Mesothelial cell of epicardium (in vitro differentiated cells): ENCODE results near the gene OCRL. TPM values are rescaled to one million over a fixed set of nuclear protein-coding genes. Genes with fewer than 3 reads are reported as not detected.
A peak's percentile ranks its signal among the peaks of the same experiment; 100 is the strongest.

Source experiments
- DNase-seq, 2 experiments: peaks; one replicate each; pipeline ENCODE4 v3.0.0; 2021; ENCODE audit warnings: low spot score in 2 of 2; ENCODE audit not compliant: unreplicated experiment in 2 of 2
- H3K27ac Mint-ChIP-seq: 2 replicates; pipeline ENCODE4 v1.8.0; 2021; ENCODE audit warnings: mixed read lengths
- H3K27me3 Mint-ChIP-seq: 2 replicates; pipeline ENCODE4 v1.8.0; 2021; ENCODE audit warnings: low read depth, mixed read lengths
- H3K36me3 Mint-ChIP-seq: 2 replicates; pipeline ENCODE4 v1.8.0; 2021; ENCODE audit warnings: mixed read lengths
- H3K4me1 Mint-ChIP-seq: 2 replicates; pipeline ENCODE4 v1.8.0; 2021; ENCODE audit warnings: mixed read lengths
- H3K4me3 Mint-ChIP-seq: 2 replicates; pipeline ENCODE4 v1.8.0; 2021; ENCODE audit warnings: mild to moderate bottlenecking, moderate library complexity, mixed read lengths
- H3K9me3 Mint-ChIP-seq: 2 replicates; pipeline ENCODE4 v1.8.0; 2021; ENCODE audit warnings: mixed read lengths
- CTCF ChIP-seq: fragments of 200-600 bp; sonication (generic); IDR thresholded peaks from one replicate; pipeline ENCODE4 v1.5.0; 2021; ENCODE audit warnings: antibody characterized with exemption; ENCODE audit not compliant: unreplicated experiment
- total RNA-seq: library from RNA; stranded (reverse); gene quantifications from 3 replicates; pipeline ENCODE4 v1.2.1, GENCODE V29; 2021

Gene OCRL
- 46.7 to 49.0 TPM (median 48.9 TPM) in 3 replicates for total RNA-seq

GRCh38 chrX:129540068-129540653 is at the start of gene OCRL:
OCRL (plus strand) TSS chrX:129540259; CDS start chrX:129540440, 181 bp downstream.
- Mint-ChIP-seq H3K4me3 (peak within 1 kb of the TSS; percentile 74), H3K4me1 (peaks cover 14% of the 10 kb centered on the region), H3K36me3 (no peaks in the 10 kb centered on the region), H3K27ac (peak within 1 kb of the TSS; percentile 63), H3K9me3 (no peaks in the 10 kb centered on the region), H3K27me3 (no peaks in the 10 kb centered on the region)
- peak; percentile 71 to 90 for DNase-seq
- peak; percentile 91 for TF ChIP-seq CTCF

- peaks cover 40% of the 10 kb centered on the region for H3K36me3 Mint-ChIP-seq
- no peaks in the 10 kb centered on the region for H3K27me3 Mint-ChIP-seq
- H3K4me3 Mint-ChIP-seq: no peak overlapping the region
- TF ChIP-seq CTCF: no peak
- H3K27ac Mint-ChIP-seq: no peak overlapping the region
- DNase-seq: no peak
- H3K9me3 Mint-ChIP-seq: no peaks in the 10 kb centered on the region
- no peaks in the 10 kb centered on the region for H3K4me1 Mint-ChIP-seq
Observed at GRCh38 chrX:129490330-129490729, 49.7 kb upstream of the OCRL start.

- Mint-ChIP-seq H3K27ac (no peak overlapping the region), H3K36me3 (peaks cover 38% of the 10 kb centered on the region), H3K4me1 (no peaks in the 10 kb centered on the region), H3K9me3 (no peaks in the 10 kb centered on the region), H3K27me3 (no peaks in the 10 kb centered on the region), H3K4me3 (no peak overlapping the region)
- no peak for TF ChIP-seq CTCF
- DNase-seq: no peak
Observed at GRCh38 chrX:129493643-129494042, 46.4 kb upstream of the OCRL start.

GRCh38 chrX:129494887-129495286 is 45.2 kb upstream of the OCRL start:
- no peak for TF ChIP-seq CTCF
- H3K4me1 Mint-ChIP-seq: no peaks in the 10 kb centered on the region
- H3K27ac Mint-ChIP-seq: no peak overlapping the region
- H3K36me3 Mint-ChIP-seq: peaks cover 40% of the 10 kb centered on the region
- no peaks in the 10 kb centered on the region for H3K9me3 Mint-ChIP-seq
- H3K4me3 Mint-ChIP-seq: no peak overlapping the region
- no peak for DNase-seq
- H3K27me3 Mint-ChIP-seq: no peaks in the 10 kb centered on the region

GRCh38 chrX:129495900-129496299 is 44.2 kb upstream of the OCRL start:
- no peak overlapping the region for H3K27ac Mint-ChIP-seq
- no peak overlapping the region for H3K4me3 Mint-ChIP-seq
- no peaks in the 10 kb centered on the region for H3K27me3 Mint-ChIP-seq
- no peak for DNase-seq
- no peaks in the 10 kb centered on the region for H3K4me1 Mint-ChIP-seq
- peaks cover 35% of the 10 kb centered on the region for H3K36me3 Mint-ChIP-seq
- no peaks in the 10 kb centered on the region for H3K9me3 Mint-ChIP-seq
- TF ChIP-seq CTCF: no peak

- Mint-ChIP-seq H3K27me3 (no peaks in the 10 kb centered on the region), H3K4me3 (no peak overlapping the region), H3K4me1 (no peaks in the 10 kb centered on the region), H3K9me3 (no peaks in the 10 kb centered on the region), H3K27ac (no peak overlapping the region), H3K36me3 (peaks cover 32% of the 10 kb centered on the region)
- TF ChIP-seq CTCF: no peak
- DNase-seq: no peak
Observed at GRCh38 chrX:129496625-129497024, 43.4 kb upstream of the OCRL start.
